Measurements from ENCODE around the gene GRID1. TPM values are rescaled to one million over a fixed set of nuclear protein-coding genes. Genes with fewer than 3 reads are reported as not detected.

The GRID1 gene
- total RNA-seq, 2 donors from 2014 or later = 0.37 to 0.67 TPM

GRCh38 chr10:86067436-86068050 is 299.1 kb downstream of the GRID1 start:
- no peaks in the 10 kb centered on the region for H3K4me1 ChIP-seq
- DNase-seq (ENCODE audit: low spot score) = no peak
- no peaks in the 10 kb centered on the region for H3K9me3 ChIP-seq
- H3K27ac ChIP-seq = no peak overlapping the region
- H3K36me3 ChIP-seq = no peaks in the 10 kb centered on the region
- H3K4me3 ChIP-seq = no peak overlapping the region
- no peaks in the 10 kb centered on the region for H3K27me3 ChIP-seq
- no peak for TF ChIP-seq CTCF (IDR thresholded peaks at IDR 0.05)

- H3K36me3 ChIP-seq = no peaks in the 10 kb centered on the region
- no peaks in the 10 kb centered on the region for H3K9me3 ChIP-seq
- H3K27ac ChIP-seq = no peak overlapping the region
- no peaks in the 10 kb centered on the region for H3K4me1 ChIP-seq
- no peaks in the 10 kb centered on the region for H3K27me3 ChIP-seq
- H3K4me3 ChIP-seq = no peak overlapping the region
- no peak for DNase-seq (ENCODE audit: low spot score)
- TF ChIP-seq CTCF (IDR thresholded peaks at IDR 0.05) = no peak
Observed at GRCh38 chr10:86066696-86067095, 299.9 kb downstream of the GRID1 start.

- H3K4me3 ChIP-seq = no peak overlapping the region
- no peak for DNase-seq (ENCODE audit: low spot score)
- no peaks in the 10 kb centered on the region for H3K4me1 ChIP-seq
- TF ChIP-seq CTCF (IDR thresholded peaks at IDR 0.05) = no peak
- no peaks in the 10 kb centered on the region for H3K36me3 ChIP-seq
- H3K27me3 ChIP-seq = no peaks in the 10 kb centered on the region
- no peak overlapping the region for H3K27ac ChIP-seq
- no peaks in the 10 kb centered on the region for H3K9me3 ChIP-seq
Observed at GRCh38 chr10:86065711-86066251, 300.8 kb downstream of the GRID1 start.

GRCh38 chr10:86064931-86065662 is 301.5 kb downstream of the GRID1 start:
- Histone ChIP-seq H3K27me3 (no peaks in the 10 kb centered on the region), H3K27ac (no peak overlapping the region), H3K36me3 (no peaks in the 10 kb centered on the region), H3K4me3 (no peak overlapping the region), H3K9me3 (no peaks in the 10 kb centered on the region), H3K4me1 (no peaks in the 10 kb centered on the region)
- DNase-seq (ENCODE audit: low spot score) = no peak
- TF ChIP-seq CTCF (IDR thresholded peaks at IDR 0.05) = no peak

GRCh38 chr10:86064219-86064618 is 302.4 kb downstream of the GRID1 start:
- H3K9me3 ChIP-seq = no peaks in the 10 kb centered on the region
- H3K4me1 ChIP-seq = no peaks in the 10 kb centered on the region
- TF ChIP-seq CTCF (IDR thresholded peaks at IDR 0.05) = no peak
- H3K36me3 ChIP-seq = no peaks in the 10 kb centered on the region
- DNase-seq (ENCODE audit: low spot score) = no peak
- H3K4me3 ChIP-seq = no peak overlapping the region
- no peak overlapping the region for H3K27ac ChIP-seq
- H3K27me3 ChIP-seq = no peaks in the 10 kb centered on the region
